HG03439 (cell line): ENCODE data around the gene GZMB.
"Not testable (repeated sequence)": the region's sequence is repeated elsewhere in the genome, so short reads cannot be mapped to it uniquely, and the experiment has no call there.

Experiments
- ATAC-seq: cut with Tn5 transposase; IDR thresholded peaks from one replicate; pipeline ENCODE4 v1.9.1; 2021; ENCODE audit warnings: mild to moderate bottlenecking, moderate library complexity; ENCODE audit not compliant: unreplicated experiment

The GZMB gene

DNA sequence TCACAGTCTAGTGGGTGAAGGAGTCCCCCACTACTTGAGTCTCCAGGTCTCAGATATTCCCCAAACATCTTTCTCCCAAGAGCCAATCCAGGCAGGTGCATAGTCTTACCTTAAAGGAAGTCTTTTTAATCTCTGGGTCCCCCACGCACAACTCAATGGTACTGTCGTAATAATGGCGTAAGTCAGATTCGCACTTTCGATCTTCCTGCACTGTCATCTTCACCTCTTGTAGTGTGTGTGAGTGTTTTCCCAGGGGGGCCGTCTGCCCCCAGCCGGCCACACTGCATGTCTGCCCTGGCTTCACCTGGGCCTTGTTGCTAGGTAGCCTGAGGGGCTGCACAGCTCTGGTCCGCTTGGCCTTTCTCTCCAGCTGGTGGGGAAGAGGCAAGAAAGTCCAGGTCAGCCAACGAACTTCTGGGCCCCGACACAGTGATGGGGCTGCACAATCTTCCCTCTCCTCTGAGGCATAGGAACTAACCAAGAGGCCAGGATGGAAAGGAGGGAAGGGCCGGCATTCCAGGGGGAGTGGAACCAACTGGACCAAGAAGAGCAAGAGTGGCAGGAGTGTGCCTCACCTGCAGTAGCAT is 2.1 kb downstream of the GZMB start:
- ATAC-seq = no peak

DNA sequence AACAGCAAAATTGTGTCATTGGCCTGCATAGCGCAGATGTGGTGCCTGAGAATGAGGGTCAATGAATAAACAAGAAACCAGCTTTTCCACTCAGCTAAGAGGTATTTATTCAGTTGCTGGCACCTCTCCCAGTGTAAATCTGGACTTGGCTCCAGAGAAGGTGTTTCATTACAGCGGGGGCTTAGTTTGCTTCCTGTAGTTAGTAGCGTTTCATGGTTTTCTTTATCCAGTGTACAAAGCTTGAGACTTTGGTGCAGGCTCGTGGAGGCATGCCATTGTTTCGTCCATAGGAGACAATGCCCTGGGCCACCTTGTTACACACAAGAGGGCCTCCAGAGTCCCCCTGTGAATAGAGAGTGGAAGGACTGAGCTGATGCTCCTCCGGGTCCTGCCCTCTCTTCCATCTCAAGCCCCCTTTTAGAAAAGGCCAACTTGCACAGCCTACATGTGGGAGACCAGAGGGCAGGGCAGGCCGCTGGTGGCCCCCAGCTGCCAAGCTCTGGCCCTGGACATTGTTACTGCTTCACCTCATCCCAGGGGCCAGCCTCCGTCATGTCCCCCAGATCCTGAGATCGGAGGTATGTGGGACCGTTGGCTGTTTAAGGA is 3.0 kb downstream of the GZMB start:
- ATAC-seq = no peak

DNA sequence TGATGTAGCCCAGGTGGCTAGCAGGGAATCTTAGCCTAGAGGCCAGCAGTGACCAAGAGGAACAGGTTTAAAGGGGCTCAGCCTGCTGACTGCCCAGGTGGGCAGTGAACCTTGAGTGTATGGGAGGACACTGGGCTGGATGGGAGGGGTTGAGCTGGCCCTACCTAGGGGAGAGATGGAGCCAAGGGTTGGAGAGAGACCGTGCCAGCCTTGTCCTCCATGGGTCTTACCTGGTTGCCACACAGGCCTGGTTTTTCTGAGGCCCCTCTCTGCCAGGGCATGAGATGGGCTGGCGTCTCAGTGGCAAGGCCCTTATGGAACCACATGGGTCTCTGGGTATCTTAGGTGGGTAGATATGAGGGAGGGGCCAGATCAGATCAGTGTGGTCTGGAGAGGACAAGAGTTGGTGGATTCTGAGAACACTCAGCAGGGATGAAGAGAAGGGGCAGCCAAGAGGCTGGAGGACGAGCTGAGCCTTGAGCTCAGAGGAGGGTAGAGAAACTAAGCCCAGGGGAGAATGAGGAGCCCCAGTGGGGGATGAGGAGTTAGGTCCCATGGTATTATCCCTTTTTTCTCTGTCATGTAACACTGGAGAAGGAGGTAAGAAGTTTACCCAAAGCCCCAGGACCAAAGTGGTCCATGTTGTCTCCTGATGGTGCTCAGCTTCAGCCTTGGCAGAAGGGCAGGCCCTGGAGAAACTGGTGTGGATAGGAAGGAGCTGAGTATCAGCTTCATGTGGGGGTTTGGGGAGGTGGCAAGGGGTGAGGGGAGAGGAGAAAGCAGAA is 3.7 kb downstream of the GZMB start:
- ATAC-seq = no peak

DNA sequence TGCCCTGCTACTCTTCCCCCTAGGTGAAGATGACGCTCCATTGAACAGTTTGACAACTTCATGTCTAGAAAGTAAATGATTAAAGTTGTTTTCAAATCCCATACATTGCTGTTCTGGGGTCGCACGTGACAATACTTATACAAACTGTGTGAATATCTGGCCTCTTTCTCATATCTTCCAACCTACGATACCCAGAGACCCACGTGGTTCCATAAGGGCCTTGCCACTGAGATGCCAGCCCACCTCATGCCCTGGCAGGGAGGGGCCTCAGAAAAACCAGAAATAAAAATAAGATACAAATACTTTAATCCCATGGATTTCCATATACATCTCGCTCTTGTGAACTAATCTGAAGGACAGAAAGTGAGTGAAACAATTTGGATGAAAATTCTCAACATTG is 4.5 kb downstream of the GZMB start:
- ATAC-seq = no peak

- ATAC-seq = no peak
Measured at GRCh38 chr14:24613747-24614146, 20.2 kb downstream of the GZMB start.

GRCh38 chr14:24613241-24613640 is 20.7 kb downstream of the GZMB start:
- no peak for ATAC-seq

DNA sequence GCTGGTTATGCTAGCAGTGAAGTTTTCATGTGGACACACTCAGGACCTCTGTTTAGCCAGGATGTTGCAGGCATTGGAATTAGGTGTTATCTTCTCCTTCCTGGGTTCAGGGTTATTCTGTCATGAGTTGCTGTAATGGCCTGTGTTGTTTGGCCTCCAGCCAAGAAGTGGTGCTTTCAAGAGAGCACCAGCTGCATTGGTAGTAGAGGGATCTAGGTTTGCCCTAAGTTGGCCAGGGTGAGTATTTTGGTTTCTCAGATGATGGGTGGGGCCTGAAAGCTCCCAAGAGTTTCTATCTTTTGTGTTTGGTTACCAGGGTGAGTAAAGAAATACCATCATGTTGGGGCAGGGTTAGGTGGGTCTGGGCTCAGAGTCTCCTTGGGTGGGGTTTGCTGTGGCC is 21.8 kb downstream of the GZMB start:
- no peak for ATAC-seq

DNA sequence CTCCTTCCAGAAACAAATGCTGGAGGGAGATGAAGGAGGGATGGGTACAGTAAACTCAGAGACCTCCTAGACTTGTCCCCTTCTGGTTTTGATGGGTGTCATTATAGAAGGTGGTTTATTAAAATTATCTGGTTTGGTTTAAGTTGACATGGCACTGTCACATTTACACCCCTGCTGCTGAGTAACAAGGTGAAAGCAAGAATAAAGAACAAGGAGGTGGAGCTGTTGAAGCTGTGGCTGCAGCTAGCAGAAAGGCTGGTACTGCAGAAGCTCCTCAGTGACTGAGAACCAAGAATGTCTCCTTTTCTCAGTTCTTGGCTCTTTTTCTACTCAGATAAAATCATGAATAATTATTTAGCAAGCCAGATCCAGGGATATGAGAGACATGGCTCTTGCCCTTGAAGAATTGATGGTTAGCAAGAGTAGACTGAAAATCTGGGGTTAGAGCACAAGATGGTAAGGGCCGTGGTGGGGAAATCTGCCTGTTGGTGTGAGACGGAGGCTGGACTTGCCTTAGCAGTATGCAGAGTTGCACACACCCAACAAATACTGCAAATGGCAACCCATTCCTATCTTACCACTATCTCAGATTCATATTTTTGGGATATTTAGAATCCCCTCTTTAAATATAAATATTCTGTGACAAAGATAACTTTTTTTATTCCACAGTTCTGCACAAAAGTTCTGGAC is 24.2 kb downstream of the GZMB start, which contains the start of gene GZMH:
TSS of gene GZMH (minus strand) at position 31 of the 690 bp plus-strand sequence. CDS start 72 bp downstream, outside the sequence.
- ATAC-seq = no peak

DNA sequence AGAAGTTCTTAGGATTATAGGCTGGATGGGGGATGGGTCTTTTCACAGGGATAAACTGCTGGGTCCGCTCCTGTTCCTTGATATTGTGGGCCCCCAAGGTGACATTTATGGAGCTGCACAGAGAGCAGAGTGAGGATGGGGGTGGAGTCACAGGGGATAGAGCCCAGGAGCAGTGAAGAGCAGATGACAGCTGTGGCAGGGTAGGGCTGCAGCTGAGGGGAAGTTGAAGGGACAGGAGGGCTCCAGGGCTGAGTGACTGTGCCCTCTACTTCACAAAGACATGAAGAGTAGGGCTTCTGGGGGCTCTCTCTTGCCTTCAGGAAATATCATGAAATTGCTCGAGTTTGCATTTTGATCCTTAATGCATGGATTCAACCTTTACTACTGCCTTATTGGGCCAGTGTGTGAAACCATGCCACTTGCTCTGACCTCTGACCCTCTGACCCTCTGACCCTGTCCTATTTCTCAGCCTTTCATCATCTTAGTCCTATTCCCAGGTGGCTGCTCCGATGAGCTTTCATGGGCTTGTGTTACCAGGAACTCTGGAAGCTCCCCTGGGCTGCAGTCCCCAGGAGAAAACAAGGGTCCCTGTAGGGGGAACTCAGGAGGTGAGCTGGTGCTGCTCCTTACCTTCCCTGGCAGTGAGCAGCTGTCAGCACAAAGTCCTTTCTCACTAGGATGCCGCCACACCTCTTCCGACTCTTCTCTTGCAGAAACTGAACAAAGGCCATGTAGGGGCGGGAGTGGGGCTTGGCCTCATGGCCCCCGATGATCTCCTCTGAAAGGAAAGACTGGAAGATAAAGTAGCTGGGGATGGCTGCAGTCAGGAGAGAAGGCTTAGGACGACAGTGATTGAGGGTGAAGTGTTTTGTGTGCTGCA is 26.1 kb downstream of the GZMB start:
- no peak for ATAC-seq

DNA sequence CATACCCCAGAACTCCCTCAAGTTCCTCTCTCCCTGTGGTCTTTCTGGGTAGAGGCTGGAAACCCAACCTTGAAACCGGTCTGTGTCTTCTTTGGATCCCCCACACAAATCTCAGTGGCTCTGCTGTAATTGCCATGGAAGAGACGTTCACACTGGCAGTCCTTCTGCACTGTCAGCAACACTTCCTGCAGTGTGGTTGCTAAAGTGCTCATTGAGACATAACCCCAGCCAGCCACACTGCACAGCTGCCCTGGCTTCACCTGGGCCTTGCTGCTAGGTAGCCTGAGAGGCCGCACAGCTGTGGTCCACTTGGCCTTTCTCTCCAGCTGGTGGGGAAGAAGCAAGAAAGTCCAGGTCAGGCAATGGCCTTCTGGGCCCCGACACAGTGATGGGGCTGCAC is 26.9 kb downstream of the GZMB start:
- ATAC-seq = no peak

GRCh38 chr14:24606297-24606696 is 27.7 kb downstream of the GZMB start:
- ATAC-seq = no peak

DNA sequence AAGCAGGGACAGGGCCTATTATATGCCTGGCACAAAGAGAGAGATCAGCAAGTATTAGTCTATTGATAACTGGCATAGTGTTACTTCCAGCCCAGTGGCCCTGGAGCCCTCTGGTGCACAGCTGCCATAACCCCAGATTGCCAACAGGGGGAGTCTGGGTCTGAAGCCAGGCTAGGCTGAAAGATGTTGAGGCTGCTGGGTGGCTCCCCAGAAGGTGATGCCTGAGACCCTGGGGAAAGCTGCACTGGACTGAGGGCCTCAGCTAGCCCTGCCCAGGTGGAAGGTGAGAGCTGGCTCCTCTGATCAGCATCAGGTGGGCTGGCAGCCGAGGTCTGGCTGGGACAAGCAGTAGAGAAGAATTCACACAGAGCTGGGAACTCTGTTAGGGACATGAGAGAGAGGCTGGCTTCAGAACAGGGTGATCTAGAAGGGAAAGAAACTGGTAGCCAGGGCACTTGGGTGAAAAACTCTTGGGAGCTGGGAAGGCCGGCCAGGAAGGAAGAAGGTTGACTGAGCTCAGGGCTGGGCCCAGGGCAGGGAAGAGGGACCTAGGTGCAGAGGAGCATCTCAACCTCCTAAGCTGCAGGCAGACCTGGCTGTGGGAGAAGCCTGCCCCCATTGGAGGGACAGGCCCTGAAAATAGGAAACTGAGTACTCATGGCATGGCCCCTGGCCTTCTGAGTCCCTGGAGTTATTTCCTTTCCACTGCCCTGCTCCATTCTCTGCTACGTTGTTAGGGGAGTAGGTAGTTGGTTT is 28.4 kb downstream of the GZMB start:
- ATAC-seq = peak; percentile 76

- ATAC-seq = no peak
Measured at GRCh38 chr14:24597403-24597802, 36.6 kb downstream of the GZMB start.

- no peak for ATAC-seq
Measured at GRCh38 chr14:24595073-24595808, 38.7 kb downstream of the GZMB start.

DNA sequence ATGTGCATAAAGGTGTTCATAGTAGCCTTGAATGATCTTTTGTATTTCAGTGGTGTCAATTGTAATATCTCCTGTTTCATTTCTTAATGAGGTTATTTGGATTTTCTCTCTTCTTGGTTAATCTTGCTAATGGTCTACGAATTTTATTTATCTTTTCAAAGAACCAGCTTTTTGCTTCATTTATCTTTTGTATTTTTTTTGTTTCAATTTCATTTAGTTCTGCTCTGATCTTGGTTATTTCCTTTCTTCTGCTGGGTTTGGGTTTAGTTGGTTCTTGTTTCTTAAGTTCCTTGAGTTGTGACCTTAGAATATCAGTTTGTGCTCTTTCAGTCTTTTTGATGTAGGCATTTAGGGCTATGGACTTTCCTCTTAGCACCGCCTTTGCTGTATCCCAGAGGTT is 43.0 kb downstream of the GZMB start:
- not testable (repeated sequence) for ATAC-seq

- not testable (repeated sequence) for ATAC-seq
Measured at GRCh38 chr14:24584402-24584801, 49.6 kb downstream of the GZMB start.
